IPS-15b (cell line): ENCODE measurements around the gene RASSF4.

ENCODE experiments used
- H3K27me3 ChIP-seq: one replicate; pipeline ENCODE4 v1.6.1; 2013; ENCODE audit warnings: low read length; ENCODE audit not compliant: control insufficient read depth, insufficient read depth
- H3K36me3 ChIP-seq: one replicate; pipeline ENCODE4 v1.6.1; 2013; ENCODE audit warnings: low read length; ENCODE audit not compliant: control insufficient read depth, insufficient read depth
- H3K4me1 ChIP-seq: one replicate; pipeline ENCODE4 v1.6.1; 2013; ENCODE audit warnings: mild to moderate bottlenecking, low read length; ENCODE audit not compliant: control insufficient read depth, insufficient read depth
- H3K4me3 ChIP-seq: one replicate; pipeline ENCODE4 v1.5.1; 2013; ENCODE audit warnings: low read depth, low read length
- H3K9ac ChIP-seq: one replicate; pipeline ENCODE4 v1.6.1; 2013; ENCODE audit warnings: low read depth, mild to moderate bottlenecking, low read length
- H3K9me3 ChIP-seq: one replicate; pipeline ENCODE4 v1.6.1; 2013; ENCODE audit warnings: mild to moderate bottlenecking, low read length; ENCODE audit not compliant: control insufficient read depth, insufficient read depth

The RASSF4 gene

DNA sequence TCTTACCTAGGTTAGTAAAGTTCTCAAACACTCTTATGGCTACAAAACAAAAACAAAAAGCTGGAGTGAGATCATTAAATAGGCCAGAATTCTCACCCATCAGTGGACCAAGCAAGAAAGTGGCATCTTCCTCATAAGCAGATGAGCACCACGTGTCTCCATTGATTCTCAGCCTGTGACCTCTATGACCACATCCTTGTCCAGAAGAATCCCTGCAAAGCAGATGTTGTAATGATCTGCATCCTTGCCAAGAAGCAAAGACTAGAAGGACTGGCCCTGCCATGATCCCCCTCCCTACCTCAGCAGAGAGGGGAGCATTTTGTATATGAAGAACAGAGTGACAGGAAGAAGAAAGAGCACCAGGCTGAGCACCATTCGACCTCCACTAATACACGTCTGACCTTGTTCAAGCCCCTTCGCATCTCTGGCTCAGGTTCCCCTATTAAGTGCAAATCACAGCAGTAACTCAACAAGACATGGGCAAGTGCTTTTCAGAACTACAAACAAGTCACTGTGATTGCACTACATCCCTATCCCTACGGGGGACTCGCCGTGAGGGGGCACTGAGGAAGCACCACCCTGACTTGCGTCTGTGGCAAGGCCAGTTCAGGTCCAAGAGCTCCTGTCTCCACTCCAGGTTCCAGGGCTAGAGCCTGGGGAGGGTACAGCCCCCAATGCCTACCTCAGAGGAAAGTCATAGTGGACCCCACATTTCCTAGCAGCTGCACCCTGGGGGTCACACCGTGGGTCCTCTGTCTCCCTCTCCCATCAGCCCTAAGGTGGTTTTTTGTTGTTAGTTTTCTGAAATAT lies 22.2 kb upstream of the RASSF4 start:
- no peak overlapping the region for H3K4me3 ChIP-seq
- H3K4me1 ChIP-seq, result peaks cover 3% of the 10 kb centered on the region
- no peaks in the 10 kb centered on the region for H3K27me3 ChIP-seq
- H3K9ac ChIP-seq, result no peak overlapping the region
- H3K36me3 ChIP-seq, result no peaks in the 10 kb centered on the region
- H3K9me3 ChIP-seq, result no peaks in the 10 kb centered on the region

DNA sequence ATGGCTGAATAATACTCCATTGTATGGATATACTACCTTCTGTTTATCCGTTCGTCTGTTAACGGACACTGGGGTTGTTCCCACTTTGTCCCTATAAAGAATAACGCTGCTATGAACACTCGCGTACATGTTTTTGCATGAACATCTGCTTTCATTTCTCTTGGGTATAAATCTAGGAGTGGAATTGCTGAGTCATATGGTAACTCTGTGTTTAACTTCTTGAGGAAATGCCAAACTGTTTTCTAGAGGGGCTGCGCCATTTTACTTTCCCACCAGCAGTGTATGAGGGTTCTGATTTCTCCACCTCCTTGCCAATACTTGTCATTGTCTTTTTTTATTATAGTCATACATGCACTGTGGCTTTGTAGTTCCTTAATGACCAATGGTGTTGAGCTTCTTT lies 20.6 kb upstream of the RASSF4 start:
- Histone ChIP-seq H3K27me3 (no peaks in the 10 kb centered on the region), H3K9ac (no peak overlapping the region), H3K4me1 (no peaks in the 10 kb centered on the region), H3K9me3 (no peaks in the 10 kb centered on the region), H3K36me3 (no peaks in the 10 kb centered on the region), H3K4me3 (no peak overlapping the region)

DNA sequence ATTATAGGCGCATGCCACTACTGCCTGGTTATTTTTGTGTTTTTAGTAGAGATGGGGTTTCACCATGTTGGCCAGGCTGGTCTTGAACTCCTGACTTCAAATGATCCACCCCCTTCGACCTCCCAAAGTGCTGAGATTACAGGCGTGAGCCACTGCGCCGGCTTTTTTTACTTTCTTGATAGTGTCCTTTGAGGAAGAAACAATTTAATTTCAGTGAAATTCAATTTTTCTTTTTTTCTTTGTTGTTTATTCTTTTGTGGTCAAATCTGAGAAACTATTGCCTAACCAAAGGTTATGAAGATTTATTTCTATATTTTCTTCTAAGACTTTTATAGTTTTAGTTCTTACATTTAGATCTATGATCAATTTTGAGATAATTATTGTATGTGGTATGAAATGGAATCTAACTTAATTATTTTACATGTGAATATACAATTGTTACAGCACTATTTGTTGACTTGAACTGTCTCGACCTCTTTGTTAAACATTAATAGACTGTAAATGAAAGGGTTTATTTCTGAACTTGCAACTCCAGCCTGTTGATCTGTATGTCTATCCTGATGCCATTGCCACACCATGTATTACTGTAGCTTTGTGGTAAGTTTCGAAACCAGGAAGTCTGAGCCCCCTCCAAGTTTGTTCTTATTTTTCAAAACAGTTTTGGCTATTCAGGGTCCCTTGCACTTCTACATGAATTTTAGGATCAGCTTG lies 19.8 kb upstream of the RASSF4 start:
- H3K36me3 ChIP-seq, result no peaks in the 10 kb centered on the region
- H3K9me3 ChIP-seq, result peaks cover 6% of the 10 kb centered on the region
- H3K4me3 ChIP-seq, result no peak overlapping the region
- no peak overlapping the region for H3K9ac ChIP-seq
- no peaks in the 10 kb centered on the region for H3K4me1 ChIP-seq
- H3K27me3 ChIP-seq, result no peaks in the 10 kb centered on the region

DNA sequence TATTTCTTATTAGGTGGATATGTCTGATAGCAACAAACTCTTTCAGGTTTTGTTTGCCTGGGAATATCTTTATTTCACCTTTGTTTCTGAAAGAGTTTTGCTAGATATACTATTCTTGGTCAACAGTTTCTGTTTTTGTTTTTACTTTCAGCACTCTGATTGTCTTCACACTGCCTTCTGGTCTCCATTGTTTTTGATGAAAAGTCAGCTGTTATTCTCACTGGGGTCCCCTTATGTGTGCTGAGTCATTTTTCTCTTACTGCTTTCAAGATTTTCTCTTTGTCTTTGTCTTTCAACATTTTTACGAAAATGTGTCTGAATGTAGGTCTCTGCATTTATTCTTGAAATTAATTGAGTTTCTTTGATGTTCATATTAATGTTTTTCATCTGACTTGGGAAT lies 15.2 kb upstream of the RASSF4 start:
- Histone ChIP-seq H3K4me3 (no peak overlapping the region), H3K4me1 (no peaks in the 10 kb centered on the region), H3K36me3 (no peaks in the 10 kb centered on the region), H3K9ac (no peak overlapping the region), H3K9me3 (peaks cover 6% of the 10 kb centered on the region), H3K27me3 (no peaks in the 10 kb centered on the region)

DNA sequence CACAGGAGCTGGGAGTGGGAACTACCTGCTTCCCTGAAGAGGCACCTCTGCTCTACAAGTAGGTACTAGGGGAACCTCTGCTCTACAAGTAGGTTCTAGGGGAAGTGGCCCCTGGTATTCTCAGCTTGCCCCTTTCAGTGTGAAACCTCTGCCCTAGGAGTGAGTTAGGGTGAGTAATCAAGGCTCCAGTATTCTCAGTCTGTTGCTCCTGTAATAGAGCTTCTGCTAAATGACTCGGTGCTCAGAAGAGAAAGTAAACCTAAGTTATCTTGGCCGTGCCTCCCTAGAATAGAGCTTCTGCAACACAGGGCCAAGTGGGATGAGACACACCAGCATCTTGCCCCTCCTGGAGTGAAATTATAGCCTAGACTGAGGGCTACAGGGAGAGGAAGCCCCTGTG lies 13.4 kb upstream of the RASSF4 start:
- no peak overlapping the region for H3K9ac ChIP-seq
- no peaks in the 10 kb centered on the region for H3K36me3 ChIP-seq
- no peak overlapping the region for H3K4me3 ChIP-seq
- H3K27me3 ChIP-seq, result no peaks in the 10 kb centered on the region
- no peaks in the 10 kb centered on the region for H3K4me1 ChIP-seq
- peaks cover 6% of the 10 kb centered on the region for H3K9me3 ChIP-seq

DNA sequence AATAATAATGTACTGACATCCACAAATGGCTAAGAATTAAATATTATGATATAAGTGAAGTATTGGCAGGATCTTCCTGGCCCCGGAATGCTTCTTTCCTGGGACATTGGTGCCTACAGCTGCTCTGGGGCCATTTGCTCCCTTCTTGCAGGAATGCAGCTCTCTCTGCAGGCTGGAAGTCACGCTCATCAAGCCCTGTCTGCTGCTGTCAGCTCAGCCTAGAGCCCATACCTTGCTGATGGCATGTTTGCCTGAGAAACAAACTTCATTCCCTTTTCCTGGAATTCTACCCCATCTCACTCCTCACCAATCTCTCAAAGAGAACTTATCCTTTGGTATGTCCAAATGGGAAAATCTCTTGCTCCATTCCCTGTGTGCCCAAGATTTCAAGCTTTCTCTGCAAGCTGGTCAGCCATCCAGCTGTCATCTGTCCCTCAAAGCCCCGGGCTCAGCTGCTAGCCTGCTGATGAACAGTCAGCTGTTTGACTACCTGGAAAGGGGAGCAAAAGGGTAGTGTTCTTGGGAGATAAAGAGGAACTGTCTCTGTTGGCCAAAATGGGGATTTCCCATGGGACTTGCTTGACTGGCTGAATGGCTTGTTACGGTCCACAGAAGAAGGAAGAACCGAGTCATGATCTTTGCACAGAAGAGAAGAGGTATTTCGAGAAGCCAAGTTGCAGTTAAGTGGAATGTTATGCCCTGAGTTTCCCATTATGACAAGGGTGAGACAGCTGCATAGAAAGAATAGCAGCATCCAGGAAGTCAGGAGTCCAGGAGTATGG lies 12.0 kb upstream of the RASSF4 start:
- H3K9me3 ChIP-seq, result peaks cover 6% of the 10 kb centered on the region
- no peak overlapping the region for H3K9ac ChIP-seq
- no peaks in the 10 kb centered on the region for H3K27me3 ChIP-seq
- no peaks in the 10 kb centered on the region for H3K4me1 ChIP-seq
- no peak overlapping the region for H3K4me3 ChIP-seq
- H3K36me3 ChIP-seq, result no peaks in the 10 kb centered on the region

DNA sequence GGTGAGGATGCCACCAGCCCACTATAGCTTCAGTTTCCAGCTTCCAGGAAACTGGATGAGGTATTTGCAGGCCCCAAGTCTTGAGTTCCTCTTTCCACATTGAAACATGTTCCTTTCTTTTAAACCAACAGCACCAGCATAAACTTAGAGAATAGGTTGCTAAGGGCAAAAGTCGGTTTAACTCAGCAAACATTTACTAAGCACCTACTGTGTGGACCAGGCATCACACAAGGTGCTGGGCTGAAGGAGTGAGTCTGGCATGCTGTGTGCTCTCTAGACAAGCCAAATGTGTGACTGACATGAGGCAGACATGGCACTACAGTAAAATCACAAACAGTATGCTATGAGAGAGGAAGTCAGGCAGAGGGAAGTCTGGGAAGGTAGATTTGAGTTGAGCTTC lies 11.0 kb upstream of the RASSF4 start:
- no peaks in the 10 kb centered on the region for H3K27me3 ChIP-seq
- peaks cover 6% of the 10 kb centered on the region for H3K9me3 ChIP-seq
- no peak overlapping the region for H3K9ac ChIP-seq
- no peak overlapping the region for H3K4me3 ChIP-seq
- H3K36me3 ChIP-seq, result no peaks in the 10 kb centered on the region
- H3K4me1 ChIP-seq, result no peaks in the 10 kb centered on the region

DNA sequence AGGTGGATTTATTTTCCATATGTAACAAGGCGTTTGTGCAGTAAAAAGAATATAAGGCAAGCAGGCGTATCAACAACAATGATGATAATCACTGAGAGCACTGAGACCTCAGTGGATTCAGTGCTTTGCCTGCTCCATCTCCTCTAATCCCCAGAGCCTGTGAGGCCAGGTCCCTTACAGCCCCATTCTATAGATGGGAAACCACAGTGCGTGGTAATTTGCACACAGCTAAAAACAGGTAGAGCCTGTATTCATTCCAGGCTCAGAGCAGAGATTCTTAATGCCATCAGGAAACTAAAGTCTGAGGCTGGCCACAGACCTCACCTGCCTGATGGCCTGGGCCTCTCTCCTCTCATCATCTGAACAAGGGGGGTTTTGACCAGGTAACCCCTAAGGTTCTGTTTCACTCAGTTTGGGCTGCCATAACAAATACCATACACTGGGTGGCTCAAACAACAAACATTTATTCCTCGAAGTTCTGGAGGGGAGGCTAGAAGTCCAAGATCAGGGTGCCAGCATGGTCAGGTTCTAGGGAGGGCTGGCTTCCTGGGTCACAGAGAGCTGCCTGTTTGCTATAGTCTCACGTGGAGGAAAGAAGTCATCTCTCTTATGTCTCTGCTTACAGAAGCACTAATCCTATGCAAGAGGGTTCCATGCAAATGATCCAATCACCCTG lies 10.3 kb upstream of the RASSF4 start:
- H3K9ac ChIP-seq, result no peak overlapping the region
- peaks cover 3% of the 10 kb centered on the region for H3K9me3 ChIP-seq
- no peak overlapping the region for H3K4me3 ChIP-seq
- no peaks in the 10 kb centered on the region for H3K27me3 ChIP-seq
- no peaks in the 10 kb centered on the region for H3K4me1 ChIP-seq
- H3K36me3 ChIP-seq, result no peaks in the 10 kb centered on the region

DNA sequence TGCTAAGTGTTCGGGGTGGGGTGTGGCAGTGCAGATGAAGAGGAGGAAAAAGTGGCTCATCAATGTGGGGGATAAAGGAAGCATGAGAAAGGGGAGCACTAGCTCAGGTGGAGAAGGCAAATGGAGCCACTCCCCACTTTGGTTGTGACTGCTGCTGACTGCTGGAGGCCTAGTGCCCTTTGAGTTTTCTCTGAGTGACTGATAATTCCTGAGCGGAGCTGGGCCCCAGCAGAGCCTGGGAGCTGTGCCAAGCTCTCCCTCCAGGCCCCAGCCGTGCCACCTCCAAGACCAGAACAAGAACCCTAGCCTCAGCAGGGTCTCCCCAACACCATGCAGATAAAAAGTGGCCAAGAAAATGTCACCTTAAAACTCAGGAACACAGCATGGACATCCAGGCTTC lies 9.7 kb upstream of the RASSF4 start:
- H3K9ac ChIP-seq, result no peak overlapping the region
- no peaks in the 10 kb centered on the region for H3K27me3 ChIP-seq
- no peaks in the 10 kb centered on the region for H3K9me3 ChIP-seq
- H3K36me3 ChIP-seq, result no peaks in the 10 kb centered on the region
- H3K4me3 ChIP-seq, result no peak overlapping the region
- H3K4me1 ChIP-seq, result no peaks in the 10 kb centered on the region

DNA sequence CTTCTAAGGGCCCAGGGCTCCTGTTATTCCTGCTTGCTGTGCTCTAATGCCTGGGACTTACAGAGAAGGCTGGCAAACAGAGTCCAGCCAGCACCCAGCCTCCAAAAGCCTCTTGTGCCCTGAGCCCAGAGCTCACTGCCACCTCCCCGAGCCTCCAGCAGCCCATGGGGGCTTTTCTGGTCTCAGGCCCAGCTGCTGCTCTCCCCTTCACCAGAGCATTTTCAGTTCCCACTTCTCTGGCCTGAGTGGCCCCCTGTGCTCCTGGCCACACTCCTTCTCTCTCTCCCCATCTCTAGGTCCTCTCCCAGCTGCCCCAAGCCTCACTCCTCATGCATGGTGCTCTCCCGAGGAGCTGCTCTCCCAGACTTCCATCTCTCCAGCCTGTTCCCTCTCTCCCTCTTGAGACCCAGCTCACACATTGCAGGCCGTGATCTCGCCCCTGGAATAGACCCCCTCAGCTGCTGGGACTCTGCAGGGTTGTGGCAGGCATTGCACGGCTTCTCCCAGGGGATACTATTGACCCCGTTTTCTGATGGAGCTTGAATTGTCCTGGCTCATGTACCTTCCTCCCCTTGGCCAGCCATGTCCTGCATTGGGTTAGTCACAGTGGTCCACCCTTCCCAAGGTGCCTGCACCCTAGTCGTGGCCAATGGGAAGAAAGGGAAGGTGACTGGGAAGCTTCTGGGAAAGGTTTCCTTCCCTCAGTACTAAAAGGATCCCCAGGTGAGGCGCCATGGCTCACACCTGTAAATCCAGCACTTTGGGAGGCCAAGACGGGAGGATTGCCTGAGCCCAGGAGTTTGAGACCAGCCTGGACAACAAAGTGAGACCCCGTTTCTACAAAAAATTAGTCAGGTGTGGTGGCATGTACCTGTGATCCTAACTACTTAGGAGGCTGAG lies 9.0 kb upstream of the RASSF4 start:
- Histone ChIP-seq H3K9me3 (no peaks in the 10 kb centered on the region), H3K4me1 (no peaks in the 10 kb centered on the region), H3K36me3 (no peaks in the 10 kb centered on the region), H3K27me3 (no peaks in the 10 kb centered on the region), H3K4me3 (no peak overlapping the region), H3K9ac (no peak overlapping the region)
